ENCODE measurements around the gene GUCY2F.

The GUCY2F gene

GRCh38 chrX:109343671-109344070, 138.2 kb downstream of the GUCY2F start:
- Histone ChIP-seq H3K4me2 (ENCODE audit: low read length) (no peak overlapping the region), H3K4me3 (ENCODE audit: low read length) (no peak overlapping the region), H3F3A (ENCODE audit: control insufficient read depth, insufficient read depth) (no peaks in the 10 kb centered on the region), H3K9me3 (ENCODE audit: control insufficient read depth, insufficient read depth, low read length) (no peaks in the 10 kb centered on the region), H3K9me2 (replicated peaks; ENCODE audit: control insufficient read depth, low read length) (no peaks in the 10 kb centered on the region), H3K79me2 (ENCODE audit: control insufficient read depth, low read length) (no peaks in the 10 kb centered on the region), H3K27me3 (ENCODE audit: control insufficient read depth, low read length) (no peaks in the 10 kb centered on the region), H3K27ac (ENCODE audit: low read depth, low read length) (no peak overlapping the region), H3K4me1 (ENCODE audit: control insufficient read depth, low read length) (no peaks in the 10 kb centered on the region), H4K20me1 (ENCODE audit: control insufficient read depth, insufficient read depth, low read depth, low read length) (no peaks in the 10 kb centered on the region), H3K36me3 (ENCODE audit: control insufficient read depth, low read length) (no peaks in the 10 kb centered on the region)
- TF ChIP-seq CTCF (IDR thresholded peaks at IDR 0.05; ENCODE audit: low read depth, low read length, poor library complexity, severe bottlenecking) (no peak), EZH2phosphoT487 (IDR thresholded peaks at IDR 0.05; ENCODE audit: borderline replicate concordance, low read length) (no peak)

GRCh38 chrX:109336141-109336540, 145.7 kb downstream of the GUCY2F start:
- Histone ChIP-seq H3K27me3 (ENCODE audit: control insufficient read depth, low read length) (no peaks in the 10 kb centered on the region), H3K27ac (ENCODE audit: low read depth, low read length) (no peak overlapping the region), H4K20me1 (ENCODE audit: control insufficient read depth, insufficient read depth, low read depth, low read length) (no peaks in the 10 kb centered on the region), H3K4me3 (ENCODE audit: low read length) (no peak overlapping the region), H3K9me2 (replicated peaks; ENCODE audit: control insufficient read depth, low read length) (no peaks in the 10 kb centered on the region), H3K79me2 (ENCODE audit: control insufficient read depth, low read length) (no peaks in the 10 kb centered on the region), H3K4me2 (ENCODE audit: low read length) (no peak overlapping the region), H3K9me3 (ENCODE audit: control insufficient read depth, insufficient read depth, low read length) (no peaks in the 10 kb centered on the region), H3K4me1 (ENCODE audit: control insufficient read depth, low read length) (no peaks in the 10 kb centered on the region), H3F3A (ENCODE audit: control insufficient read depth, insufficient read depth) (no peaks in the 10 kb centered on the region), H3K36me3 (ENCODE audit: control insufficient read depth, low read length) (no peaks in the 10 kb centered on the region)
- TF ChIP-seq CTCF (IDR thresholded peaks at IDR 0.05; ENCODE audit: low read depth, low read length, poor library complexity, severe bottlenecking), result no peak
- TF ChIP-seq EZH2phosphoT487 (IDR thresholded peaks at IDR 0.05; ENCODE audit: borderline replicate concordance, low read length), result no peak

GRCh38 chrX:109327251-109327650, 154.6 kb downstream of the GUCY2F start:
- H3K27ac ChIP-seq (ENCODE audit: low read depth, low read length), result no peak overlapping the region
- H3K27me3 ChIP-seq (ENCODE audit: control insufficient read depth, low read length), result no peaks in the 10 kb centered on the region
- H3K36me3 ChIP-seq (ENCODE audit: control insufficient read depth, low read length), result no peaks in the 10 kb centered on the region
- no peaks in the 10 kb centered on the region for H3K4me1 ChIP-seq (ENCODE audit: control insufficient read depth, low read length)
- H3K9me2 ChIP-seq (replicated peaks; ENCODE audit: control insufficient read depth, low read length), result no peaks in the 10 kb centered on the region
- H4K20me1 ChIP-seq (ENCODE audit: control insufficient read depth, insufficient read depth, low read depth, low read length), result no peaks in the 10 kb centered on the region
- no peaks in the 10 kb centered on the region for H3K79me2 ChIP-seq (ENCODE audit: control insufficient read depth, low read length)
- TF ChIP-seq CTCF (IDR thresholded peaks at IDR 0.05; ENCODE audit: low read depth, low read length, poor library complexity, severe bottlenecking) (no peak), EZH2phosphoT487 (IDR thresholded peaks at IDR 0.05; ENCODE audit: borderline replicate concordance, low read length) (no peak)
- no peaks in the 10 kb centered on the region for H3F3A ChIP-seq (ENCODE audit: control insufficient read depth, insufficient read depth)
- no peaks in the 10 kb centered on the region for H3K9me3 ChIP-seq (ENCODE audit: control insufficient read depth, insufficient read depth, low read length)
- no peak overlapping the region for H3K4me2 ChIP-seq (ENCODE audit: low read length)
- no peak overlapping the region for H3K4me3 ChIP-seq (ENCODE audit: low read length)

Data from DOHH2 (cell line).